ENCODE data around the gene RBP3.

- TF ChIP-seq GATA3 (IDR thresholded peaks at IDR 0.05; ENCODE audit: low read depth, low read length) = no peak
- no peak for TF ChIP-seq GATA2 (IDR thresholded peaks at IDR 0.05; ENCODE audit: low read depth, low read length)
Measured at GRCh38 chr10:47357911-47358310, 9.7 kb downstream of the RBP3 start.
